Neuronal stem cell (in vitro differentiated cells): Measurements from ENCODE around the gene ANKRD13D.

Experiments used
- DNase-seq: peaks from one replicate; pipeline ENCODE4 v3.0.0-alpha.2; 2013; ENCODE audit warnings: low spot score
- H2AFZ ChIP-seq: one replicate; pipeline ENCODE4 v1.6.1; 2013; ENCODE audit warnings: mild to moderate bottlenecking, low read length, inconsistent platforms
- H2AK5ac ChIP-seq: 2 replicates; pipeline ENCODE4 v1.6.1; 2013; ENCODE audit warnings: low read depth, mild to moderate bottlenecking, inconsistent platforms, low read length, moderate library complexity, mixed read lengths
- H2BK120ac ChIP-seq: 2 replicates; pipeline ENCODE4 v1.6.1; 2013; ENCODE audit warnings: low read depth, mild to moderate bottlenecking, inconsistent platforms, low read length, moderate library complexity, mixed read lengths
- H2BK12ac ChIP-seq: one replicate; pipeline ENCODE4 v1.6.1; 2013; ENCODE audit warnings: low read length, inconsistent platforms
- H2BK15ac ChIP-seq: 2 replicates; pipeline ENCODE4 v1.6.1; 2013; ENCODE audit warnings: mild to moderate bottlenecking, low read length, inconsistent platforms, mixed read lengths
- H2BK5ac ChIP-seq: one replicate; pipeline ENCODE4 v1.6.1; 2013; ENCODE audit warnings: inconsistent platforms, mild to moderate bottlenecking, low read length, moderate library complexity
- H3K14ac ChIP-seq: one replicate; pipeline ENCODE4 v1.6.1; 2013; ENCODE audit warnings: low read length, inconsistent platforms
- H3K18ac ChIP-seq: 2 replicates; pipeline ENCODE4 v1.6.1; 2013; ENCODE audit warnings: low read length, inconsistent platforms
- H3K23ac ChIP-seq: 2 replicates; pipeline ENCODE4 v1.6.1; 2013; ENCODE audit warnings: low read depth, mild to moderate bottlenecking, mixed read lengths, low read length, inconsistent platforms; ENCODE audit not compliant: poor library complexity
- H3K27ac ChIP-seq: replicated peaks from 3 replicates; pipeline ENCODE4 v1.5.1; 2013; ENCODE audit warnings: low read length, inconsistent platforms
- H3K27me3 ChIP-seq, 3 experiments: 2 replicates each; pipeline ENCODE4 v1.6.1; 2013; ENCODE audit warnings: low read length in 3 of 3, mild to moderate bottlenecking in 2 of 3, inconsistent platforms in 1 of 3, low read depth in 1 of 3, mixed read lengths in 1 of 3, moderate library complexity in 1 of 3; ENCODE audit not compliant: control insufficient read depth in 3 of 3, insufficient read depth in 3 of 3
- H3K36me3 ChIP-seq, 2 donors: replicated peaks in 1 of 2; 2 replicates each; pipeline ENCODE4 v1.6.1; 2013; ENCODE audit warnings: low read length in 2 of 2; ENCODE audit not compliant: control insufficient read depth in 2 of 2, insufficient read depth in 2 of 2
- H3K4ac ChIP-seq: 2 replicates; pipeline ENCODE4 v1.6.1; 2013; ENCODE audit warnings: inconsistent platforms, mild to moderate bottlenecking, low read length, moderate library complexity
- H3K4me1 ChIP-seq, 2 donors: 1 replicate in 1 of 2; 2 replicates in 1 of 2; pipeline ENCODE4 v1.6.1; 2013; ENCODE audit warnings: low read length in 2 of 2, low read depth in 1 of 2; ENCODE audit not compliant: control insufficient read depth in 2 of 2, insufficient read depth in 1 of 2
- H3K4me2 ChIP-seq: one replicate; pipeline ENCODE4 v1.6.1; 2013; ENCODE audit warnings: mild to moderate bottlenecking, low read length, inconsistent platforms; ENCODE audit not compliant: insufficient read depth, poor library complexity, severe bottlenecking
- H3K4me3 ChIP-seq, 2 donors: 2 replicates each; pipeline ENCODE4 v1.5.1; 2013; ENCODE audit warnings: low read length in 2 of 2, mild to moderate bottlenecking in 2 of 2, inconsistent platforms in 1 of 2, moderate library complexity in 1 of 2
- H3K79me1 ChIP-seq: one replicate; pipeline ENCODE4 v1.6.1; 2013; ENCODE audit warnings: low read depth, mild to moderate bottlenecking, inconsistent platforms, low read length, moderate library complexity
- H3K9ac ChIP-seq: one replicate; pipeline ENCODE4 v1.6.1; 2013; ENCODE audit warnings: mild to moderate bottlenecking, low read depth, low read length, inconsistent platforms; ENCODE audit not compliant: poor library complexity
- H3K9me3 ChIP-seq, 2 donors: replicated peaks in 1 of 2; 2 replicates each; pipeline versions ENCODE3 to v1.6.1; 2013; ENCODE audit warnings: low read length in 2 of 2, mild to moderate bottlenecking in 2 of 2, inconsistent platforms in 1 of 2, low read depth in 1 of 2, mixed read lengths in 1 of 2, moderate library complexity in 1 of 2; ENCODE audit not compliant: control insufficient read depth in 2 of 2, insufficient read depth in 1 of 2
- H4K8ac ChIP-seq: one replicate; pipeline ENCODE4 v1.6.1; 2013; ENCODE audit warnings: low read depth, mild to moderate bottlenecking, inconsistent platforms, low read length, moderate library complexity
- H4K91ac ChIP-seq: one replicate; pipeline ENCODE4 v1.6.1; 2013; ENCODE audit warnings: low read length, low read depth, mild to moderate bottlenecking, inconsistent platforms; ENCODE audit not compliant: poor library complexity
- WGBS, 2 donors: extraction: QIAGEN DNeasy Blood & Tissue Kit; methylation state at CpG; one replicate each; pipeline ENCODE4 v1.1.7; 2013; ENCODE audit warnings: missing lambda C conversion rate in 2 of 2, mixed read lengths in 1 of 2; ENCODE audit not compliant: insufficient read length in 2 of 2, insufficient replicate concordance in 1 of 2; ENCODE audit errors: extremely low coverage in 2 of 2; 5-methylcytosine and 5-hydroxymethylcytosine counted together

The ANKRD13D gene

GRCh38 chr11:67274768-67275605 lies 14.1 kb upstream of the ANKRD13D start:
- Histone ChIP-seq H4K8ac (no peak overlapping the region), H3K27me3 (no peaks in the 10 kb centered on the region), H3K18ac (no peak overlapping the region), H2BK12ac (no peak overlapping the region), H3K9ac (peak overlapping the region; percentile 34), H2BK120ac (no peak overlapping the region), H3K36me3 (peaks cover 10 to 44% of the 10 kb centered on the region in 2 donors), H4K91ac (no peak overlapping the region), H2AFZ (no peak overlapping the region), H3K4me1 (peaks cover 21% of the 10 kb centered on the region in 2 donors), H3K4ac (no peak overlapping the region), H3K14ac (no peak overlapping the region), H3K9me3 (no peaks in the 10 kb centered on the region), H3K4me3 (no peak overlapping the region), H3K79me1 (peaks cover 27% of the 10 kb centered on the region), H2AK5ac (peak overlapping the region; percentile 13), H3K23ac (peak overlapping the region; percentile 90), H2BK15ac (no peak overlapping the region), H3K4me2 (no peak overlapping the region), H3K27ac (no peak overlapping the region), H2BK5ac (peak overlapping the region; percentile 78)
- WGBS, 2 donors: no CpG with 5 or more reads among the region's 35 CpGs
- no peak for DNase-seq

GRCh38 chr11:67275606-67276409 lies 13.3 kb upstream of the ANKRD13D start:
- no peak overlapping the region for H2BK15ac ChIP-seq
- H3K4me1 ChIP-seq: peaks cover 13% of the 10 kb centered on the region in 2 donors
- H3K4ac ChIP-seq: peak overlapping the region; percentile 61
- peak overlapping the region; percentile 98 for H3K14ac ChIP-seq
- peaks cover 18 to 52% of the 10 kb centered on the region in 2 donors for H3K36me3 ChIP-seq
- no peak overlapping the region for H4K91ac ChIP-seq
- H3K9me3 ChIP-seq: no peaks in the 10 kb centered on the region
- peaks cover 27% of the 10 kb centered on the region for H3K79me1 ChIP-seq
- peak overlapping the region; percentile 57 for H4K8ac ChIP-seq
- H2AFZ ChIP-seq: no peak overlapping the region
- DNase-seq: no peak
- no peak overlapping the region for H3K4me2 ChIP-seq
- H3K23ac ChIP-seq: peak overlapping the region; percentile 90
- no peak overlapping the region for H2BK5ac ChIP-seq
- H3K27ac ChIP-seq: no peak overlapping the region
- H2BK120ac ChIP-seq: no peak overlapping the region
- no CpG with 5 or more reads among the region's 17 CpGs for WGBS, 2 donors
- H3K4me3 ChIP-seq: no peak overlapping the region
- H3K9ac ChIP-seq: peak overlapping the region; percentile 56
- H3K27me3 ChIP-seq: no peaks in the 10 kb centered on the region
- peak overlapping the region; percentile 78 for H2AK5ac ChIP-seq
- H2BK12ac ChIP-seq: peak overlapping the region; percentile 6
- peak overlapping the region; percentile 63 for H3K18ac ChIP-seq

GRCh38 chr11:67276781-67277230 lies 12.3 kb upstream of the ANKRD13D start:
- Histone ChIP-seq H3K9ac (peak overlapping the region; percentile 77), H3K27ac (peak overlapping the region; percentile 86), H4K8ac (peak overlapping the region; percentile 7), H3K4me1 (peaks cover 6 to 11% of the 10 kb centered on the region in 2 donors), H2BK5ac (peak overlapping the region; percentile 97), H3K4me3 (no peak overlapping the region), H3K36me3 (peaks cover 26 to 60% of the 10 kb centered on the region in 2 donors), H3K27me3 (no peaks in the 10 kb centered on the region), H3K79me1 (peaks cover 28% of the 10 kb centered on the region), H3K14ac (peak overlapping the region; percentile 89), H2BK120ac (peak overlapping the region; percentile 74), H3K18ac (peak overlapping the region; percentile 97), H4K91ac (no peak overlapping the region), H2AFZ (no peak overlapping the region), H3K23ac (peak overlapping the region; percentile 97), H3K9me3 (no peaks in the 10 kb centered on the region), H3K4ac (peak overlapping the region; percentile 89), H2BK15ac (peak overlapping the region; percentile 49), H2AK5ac (peak overlapping the region; percentile 8), H2BK12ac (peak overlapping the region; percentile 84), H3K4me2 (peak overlapping the region; percentile 40)
- DNase-seq: no peak
- WGBS, 2 donors: no CpG with 5 or more reads among the region's 16 CpGs
